HG03135 (cell line): ENCODE measurements around the gene DBR1.

Experiments used
- ATAC-seq: cut with Tn5 transposase; IDR thresholded peaks from one replicate; pipeline ENCODE4 v1.9.1; 2021; ENCODE audit warnings: mild to moderate bottlenecking, moderate library complexity; ENCODE audit not compliant: unreplicated experiment

Gene DBR1

GRCh38 chr3:138124706-138125355, 49.9 kb downstream of the DBR1 start:
- no peak for ATAC-seq

GRCh38 chr3:138124188-138124587, 50.5 kb downstream of the DBR1 start:
- ATAC-seq = no peak

GRCh38 chr3:138119423-138119766, 55.3 kb downstream of the DBR1 start:
- no peak for ATAC-seq

- ATAC-seq = peak; percentile 57
Observed at GRCh38 chr3:138118612-138119422, 55.9 kb downstream of the DBR1 start.

- no peak for ATAC-seq
Observed at GRCh38 chr3:138114988-138115971, 59.4 kb downstream of the DBR1 start, which contains the start of gene DZIP1L. Gene DZIP1L, minus strand, starts transcription at chr3:138115608. Its CDS starts 11,637 bp downstream, at chr3:138103971.

GRCh38 chr3:138114431-138114918, 60.2 kb downstream of the DBR1 start:
- no peak for ATAC-seq

- ATAC-seq = no peak
Observed at GRCh38 chr3:138113326-138113725, 61.4 kb downstream of the DBR1 start.

GRCh38 chr3:138112362-138112761, 62.4 kb downstream of the DBR1 start:
- ATAC-seq = no peak
